ENCODE results near the gene STRBP.

DNA sequence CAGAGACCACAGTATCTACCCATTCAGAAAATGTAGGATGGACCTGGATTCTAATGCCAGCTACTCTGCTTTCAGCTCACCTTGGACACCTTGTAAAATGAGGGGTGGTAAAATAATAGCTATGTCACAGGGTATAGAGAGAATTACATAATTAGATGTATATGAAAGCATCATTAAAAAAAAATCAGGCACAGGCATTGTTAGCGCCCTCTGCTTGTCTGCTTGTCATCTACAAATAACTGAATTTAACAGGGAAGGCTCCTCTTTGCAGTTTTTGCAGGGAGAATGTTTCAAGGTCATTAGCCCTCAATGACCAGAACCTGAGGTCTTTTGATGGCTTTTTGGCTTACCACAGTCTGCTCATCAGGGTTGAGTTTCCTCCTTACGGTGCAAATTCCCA is 176.9 kb downstream of the STRBP start:
- TF ChIP-seq, protein P1, sequence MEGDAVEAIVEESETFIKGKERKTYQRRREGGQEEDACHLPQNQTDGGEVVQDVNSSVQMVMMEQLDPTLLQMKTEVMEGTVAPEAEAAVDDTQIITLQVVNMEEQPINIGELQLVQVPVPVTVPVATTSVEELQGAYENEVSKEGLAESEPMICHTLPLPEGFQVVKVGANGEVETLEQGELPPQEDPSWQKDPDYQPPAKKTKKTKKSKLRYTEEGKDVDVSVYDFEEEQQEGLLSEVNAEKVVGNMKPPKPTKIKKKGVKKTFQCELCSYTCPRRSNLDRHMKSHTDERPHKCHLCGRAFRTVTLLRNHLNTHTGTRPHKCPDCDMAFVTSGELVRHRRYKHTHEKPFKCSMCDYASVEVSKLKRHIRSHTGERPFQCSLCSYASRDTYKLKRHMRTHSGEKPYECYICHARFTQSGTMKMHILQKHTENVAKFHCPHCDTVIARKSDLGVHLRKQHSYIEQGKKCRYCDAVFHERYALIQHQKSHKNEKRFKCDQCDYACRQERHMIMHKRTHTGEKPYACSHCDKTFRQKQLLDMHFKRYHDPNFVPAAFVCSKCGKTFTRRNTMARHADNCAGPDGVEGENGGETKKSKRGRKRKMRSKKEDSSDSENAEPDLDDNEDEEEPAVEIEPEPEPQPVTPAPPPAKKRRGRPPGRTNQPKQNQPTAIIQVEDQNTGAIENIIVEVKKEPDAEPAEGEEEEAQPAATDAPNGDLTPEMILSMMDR (IDR thresholded peaks at IDR 0.05; ENCODE audit: low read depth, low read length, poor library complexity, severe bottlenecking), result peak; percentile 81
- no peak for TF ChIP-seq EZH2phosphoT487 (IDR thresholded peaks at IDR 0.05; ENCODE audit: borderline replicate concordance, low read length)

All from DOHH2 (cell line).